ENCODE data around the gene SLC12A9. TPM values are rescaled to one million over a fixed set of nuclear protein-coding genes. Genes with fewer than 3 reads are reported as not detected.

Gene SLC12A9
- total and polyA plus RNA-seq, 2 experiments from 2014 or later = 17.1 to 21.3 TPM

GRCh38 chr7:100861616-100861985, 9.1 kb downstream of the SLC12A9 start:
- 97% methylated on average over 14 of the region's 14 CpGs for WGBS (ENCODE audit: low lambda C conversion rate, missing lambda C conversion rate)

GRCh38 chr7:100863406-100863950, 11.0 kb downstream of the SLC12A9 start:
- WGBS (ENCODE audit: low lambda C conversion rate, missing lambda C conversion rate) = 87% methylated on average over 10 of the region's 10 CpGs
- Histone ChIP-seq H4K20me1 (ENCODE audit: insufficient read depth, poor library complexity, severe bottlenecking) (no peaks in the 10 kb centered on the region), H3K4me2 (no peak overlapping the region), H3K79me2 (peaks cover 19% of the 10 kb centered on the region), H3K4me1 (ENCODE audit: insufficient read depth) (peaks cover 9% of the 10 kb centered on the region), H3K27me3 (no peaks in the 10 kb centered on the region), H3K4me3 (no peak overlapping the region), H3K9me3 (ENCODE audit: low read depth) (no peaks in the 10 kb centered on the region), H2AFZ (no peak overlapping the region), H3K27ac (no peak overlapping the region), H3K9me2 (replicated peaks; ENCODE audit: insufficient read depth) (no peaks in the 10 kb centered on the region), H3K36me3 (replicated peaks; ENCODE audit: insufficient read depth, low read depth) (no peaks in the 10 kb centered on the region)
- no peak for DNase-seq (ENCODE audit: low spot score)
- TF ChIP-seq EZH2 (IDR thresholded peaks at IDR 0.05; ENCODE audit: borderline replicate concordance) = no peak
- no peak for TF ChIP-seq CTCF (IDR thresholded peaks at IDR 0.05; ENCODE audit: poor library complexity)
- no peak for TF ChIP-seq EZH2phosphoT487 (IDR thresholded peaks at IDR 0.05; ENCODE audit: low read depth, severe bottlenecking, unreplicated experiment)

More at GRCh38 chr7:100861616-100861985, 9.1 kb downstream of the SLC12A9 start:
- Histone ChIP-seq H3K27ac (no peak overlapping the region), H2AFZ (no peak overlapping the region), H3K36me3 (replicated peaks; ENCODE audit: insufficient read depth, low read depth) (no peaks in the 10 kb centered on the region), H3K79me2 (peaks cover 3% of the 10 kb centered on the region), H3K27me3 (no peaks in the 10 kb centered on the region), H4K20me1 (ENCODE audit: insufficient read depth, poor library complexity, severe bottlenecking) (no peaks in the 10 kb centered on the region), H3K4me3 (no peak overlapping the region), H3K4me1 (ENCODE audit: insufficient read depth) (peaks cover 4% of the 10 kb centered on the region), H3K4me2 (no peak overlapping the region), H3K9me3 (ENCODE audit: low read depth) (no peaks in the 10 kb centered on the region), H3K9me2 (replicated peaks; ENCODE audit: insufficient read depth) (no peaks in the 10 kb centered on the region)
- TF ChIP-seq CTCF (IDR thresholded peaks at IDR 0.05; ENCODE audit: poor library complexity) = no peak
- no peak for TF ChIP-seq EZH2 (IDR thresholded peaks at IDR 0.05; ENCODE audit: borderline replicate concordance)
- no peak for DNase-seq (ENCODE audit: low spot score)

GRCh38 chr7:100864263-100864845, 11.8 kb downstream of the SLC12A9 start:
- Histone ChIP-seq H2AFZ (no peak overlapping the region), H3K79me2 (peaks cover 28% of the 10 kb centered on the region), H3K4me2 (no peak overlapping the region), H3K4me1 (ENCODE audit: insufficient read depth) (peaks cover 14% of the 10 kb centered on the region), H3K27ac (no peak overlapping the region), H3K4me3 (no peak overlapping the region), H3K27me3 (no peaks in the 10 kb centered on the region), H3K36me3 (replicated peaks; ENCODE audit: insufficient read depth, low read depth) (no peaks in the 10 kb centered on the region), H4K20me1 (ENCODE audit: insufficient read depth, poor library complexity, severe bottlenecking) (no peaks in the 10 kb centered on the region), H3K9me2 (replicated peaks; ENCODE audit: insufficient read depth) (no peaks in the 10 kb centered on the region), H3K9me3 (ENCODE audit: low read depth) (no peaks in the 10 kb centered on the region)
- TF ChIP-seq EZH2 (IDR thresholded peaks at IDR 0.05; ENCODE audit: borderline replicate concordance) (no peak), CTCF (IDR thresholded peaks at IDR 0.05; ENCODE audit: poor library complexity) (no peak), EZH2phosphoT487 (IDR thresholded peaks at IDR 0.05; ENCODE audit: low read depth, severe bottlenecking, unreplicated experiment) (no peak)
- no peak for DNase-seq (ENCODE audit: low spot score)
- whole genome bisulfite sequencing (ENCODE audit: low lambda C conversion rate, missing lambda C conversion rate) = 94% methylated on average over 12 of the region's 12 CpGs
